HG03139 (cell line): ENCODE data around the gene EHBP1L1.
A peak's percentile ranks its signal among the peaks of the same experiment; 100 is the strongest.

Experiments used
- ATAC-seq: cut with Tn5 transposase; IDR thresholded peaks from one replicate; pipeline ENCODE4 v1.9.1; 2021; ENCODE audit not compliant: unreplicated experiment

EHBP1L1 gene

GRCh38 chr11:65613091-65613928 lies 37.5 kb downstream of the EHBP1L1 start:
- ATAC-seq = no peak

GRCh38 chr11:65615229-65615949 lies 39.5 kb downstream of the EHBP1L1 start, which contains the start of gene PCNX3:
Gene PCNX3, plus strand, starts transcription at chr11:65615776. Its CDS starts 536 bp downstream, at chr11:65616312.
- ATAC-seq = peak; percentile 73

- peak; percentile 3 for ATAC-seq
Observed at GRCh38 chr11:65615950-65616574, 40.2 kb downstream of the EHBP1L1 start.

- no peak for ATAC-seq
Observed at GRCh38 chr11:65616575-65617001, 40.7 kb downstream of the EHBP1L1 start.

- ATAC-seq = no peak
Observed at GRCh38 chr11:65617136-65617850, 41.4 kb downstream of the EHBP1L1 start.

GRCh38 chr11:65617990-65618751 lies 42.3 kb downstream of the EHBP1L1 start:
- no peak for ATAC-seq

- no peak for ATAC-seq
Observed at GRCh38 chr11:65618763-65619162, 42.9 kb downstream of the EHBP1L1 start.

- ATAC-seq = no peak
Observed at GRCh38 chr11:65619281-65619928, 43.6 kb downstream of the EHBP1L1 start.

GRCh38 chr11:65620666-65621065 lies 44.8 kb downstream of the EHBP1L1 start:
- no peak for ATAC-seq

GRCh38 chr11:65621460-65621859 lies 45.6 kb downstream of the EHBP1L1 start:
- no peak for ATAC-seq

GRCh38 chr11:65622011-65622410 lies 46.2 kb downstream of the EHBP1L1 start:
- no peak for ATAC-seq

- ATAC-seq = no peak
Observed at GRCh38 chr11:65623177-65623576, 47.3 kb downstream of the EHBP1L1 start.

- no peak for ATAC-seq
Observed at GRCh38 chr11:65623852-65624616, 48.2 kb downstream of the EHBP1L1 start.

- ATAC-seq = no peak
Observed at GRCh38 chr11:65624931-65625627, 49.2 kb downstream of the EHBP1L1 start.

- ATAC-seq = no peak
Observed at GRCh38 chr11:65625628-65626342, 49.9 kb downstream of the EHBP1L1 start.

- no peak for ATAC-seq
Observed at GRCh38 chr11:65627202-65627601, 51.3 kb downstream of the EHBP1L1 start.

- ATAC-seq = no peak
Observed at GRCh38 chr11:65629579-65629978, 53.7 kb downstream of the EHBP1L1 start.

GRCh38 chr11:65630215-65630614 lies 54.4 kb downstream of the EHBP1L1 start:
- ATAC-seq = no peak
